Right kidney (tissue), 9 donors: ENCODE data around the gene APPL2.
A peak's percentile ranks its signal among the peaks of the same experiment; 100 is the strongest.

Source experiments
- DNase-seq: peaks from one replicate; pipeline ENCODE4 v3.0.0-alpha.2; 2016
- long read RNA-seq, 8 donors: transcript quantifications; one replicate each; lab custom pipeline, GENCODE V29; 2026

APPL2 gene
- long read RNA-seq, donor 1, transcript APPL2-201 (21 exons, 3,239 nt) = major isoform, 6 of 7 reads
- long read RNA-seq, donor 1, partial matches to known transcripts = 0 of 7 reads
- long read RNA-seq, donor 1, other reads (novel, unspliced or antisense) = 0 of 7 reads
- long read RNA-seq, donor 2, partial matches to known transcripts = 0 of 1 reads
- long read RNA-seq, donor 2, other reads (novel, unspliced or antisense) = 0 of 1 reads
- long read RNA-seq, donor 3, transcript APPL2-201 (21 exons, 3,239 nt) = major isoform, 7 of 7 reads
- long read RNA-seq, donor 3, partial matches to known transcripts = 0 of 7 reads
- long read RNA-seq, donor 3, other reads (novel, unspliced or antisense) = 0 of 7 reads
- long read RNA-seq, donor 4, partial matches to known transcripts = 5 of 10 reads
- long read RNA-seq, donor 4, other reads (novel, unspliced or antisense) = 0 of 10 reads
- long read RNA-seq, donor 5, partial matches to known transcripts = 0 of 6 reads
- long read RNA-seq, donor 5, other reads (novel, unspliced or antisense) = 0 of 6 reads
- long read RNA-seq, donor 6, transcript APPL2-201 (21 exons, 3,239 nt) = major isoform, 7 of 8 reads
- long read RNA-seq, donor 6, partial matches to known transcripts = 0 of 8 reads
- long read RNA-seq, donor 6, other reads (novel, unspliced or antisense) = 0 of 8 reads
- long read RNA-seq, donor 7, transcript APPL2-201 (21 exons, 3,239 nt) = major isoform, 7 of 7 reads
- long read RNA-seq, donor 7, partial matches to known transcripts = 0 of 7 reads
- long read RNA-seq, donor 7, other reads (novel, unspliced or antisense) = 0 of 7 reads
- long read RNA-seq, donor 8, transcript APPL2-201 (21 exons, 3,239 nt) = major isoform, 10 of 10 reads
- long read RNA-seq, donor 8, partial matches to known transcripts = 0 of 10 reads
- long read RNA-seq, donor 8, other reads (novel, unspliced or antisense) = 0 of 10 reads

DNA sequence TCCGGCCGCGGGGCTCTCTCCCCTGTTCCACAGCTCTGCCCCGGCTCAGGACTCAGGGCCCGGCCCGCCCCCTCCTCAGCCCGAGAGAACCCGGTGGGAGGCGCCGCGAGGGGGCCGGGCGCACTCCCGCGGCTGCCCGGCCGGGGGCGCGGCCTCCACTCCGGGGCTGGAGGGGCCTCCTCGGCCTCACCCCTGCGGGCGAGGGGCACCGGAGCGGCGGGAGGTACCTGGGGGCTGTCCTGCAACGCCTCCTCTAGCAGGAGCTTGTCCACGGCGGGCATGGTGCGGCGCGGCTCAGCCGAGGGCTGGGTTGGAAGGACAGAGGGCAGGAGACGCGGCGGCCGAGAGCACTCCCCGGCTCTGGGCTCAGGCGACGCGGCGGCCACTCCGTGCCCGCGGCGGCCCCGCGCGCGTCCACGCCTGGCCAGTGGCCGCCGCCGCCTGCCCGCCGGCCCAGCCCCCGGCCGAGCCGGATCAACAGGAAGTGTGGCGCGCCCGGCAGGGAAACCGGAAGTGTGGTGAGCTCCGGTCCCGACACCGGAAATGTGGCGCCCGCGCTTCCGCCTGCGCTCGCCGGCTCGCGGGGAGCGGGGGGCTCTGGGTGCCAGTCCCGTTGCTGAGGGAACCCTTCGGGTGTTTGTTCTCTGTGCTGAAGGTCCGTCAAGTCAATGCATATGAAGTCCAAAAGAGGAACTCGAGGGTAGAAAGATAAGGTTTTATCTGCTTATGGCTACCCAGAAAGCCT is at the start of gene APPL2:
TSS of gene APPL2 (minus strand) at position 443 of the 745 bp plus-strand sequence. CDS start at position 281, 162 bp downstream.
- DNase-seq = peak; percentile 95

- no peak for DNase-seq
Measured at GRCh38 chr12:105285378-105285777, 49.4 kb upstream of the APPL2 start.

GRCh38 chr12:105281694-105282049 is 45.7 kb upstream of the APPL2 start:
- no peak for DNase-seq

- DNase-seq = no peak
Measured at GRCh38 chr12:105280966-105281693, 45.2 kb upstream of the APPL2 start.

DNA sequence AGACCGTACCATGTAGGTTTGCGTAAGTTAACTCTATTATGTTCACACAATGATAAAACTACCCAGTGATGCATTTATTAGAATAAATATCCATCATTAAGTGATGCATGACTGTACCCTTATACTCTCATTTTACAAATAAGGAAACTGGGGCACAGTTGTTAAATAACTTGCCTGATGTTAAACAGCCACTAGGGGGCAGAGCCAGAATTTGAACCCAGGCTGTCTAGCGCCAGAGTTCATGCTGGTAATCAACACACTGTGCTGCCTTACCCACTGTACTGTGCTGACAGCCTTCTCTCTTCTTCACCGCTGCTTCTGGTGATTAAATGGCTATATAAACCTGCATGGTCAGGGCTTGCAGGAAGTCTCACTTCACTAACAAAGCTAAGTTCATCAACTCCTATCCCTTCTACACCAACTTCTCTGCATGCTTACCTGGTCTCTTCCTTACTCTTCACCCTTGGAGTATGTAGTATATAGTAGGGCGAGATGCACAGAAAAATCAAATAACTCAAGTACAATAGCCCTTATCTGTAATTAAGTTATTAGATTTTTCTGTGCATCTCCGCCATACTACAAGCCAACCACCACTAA is 43.6 kb upstream of the APPL2 start:
- no peak for DNase-seq

DNA sequence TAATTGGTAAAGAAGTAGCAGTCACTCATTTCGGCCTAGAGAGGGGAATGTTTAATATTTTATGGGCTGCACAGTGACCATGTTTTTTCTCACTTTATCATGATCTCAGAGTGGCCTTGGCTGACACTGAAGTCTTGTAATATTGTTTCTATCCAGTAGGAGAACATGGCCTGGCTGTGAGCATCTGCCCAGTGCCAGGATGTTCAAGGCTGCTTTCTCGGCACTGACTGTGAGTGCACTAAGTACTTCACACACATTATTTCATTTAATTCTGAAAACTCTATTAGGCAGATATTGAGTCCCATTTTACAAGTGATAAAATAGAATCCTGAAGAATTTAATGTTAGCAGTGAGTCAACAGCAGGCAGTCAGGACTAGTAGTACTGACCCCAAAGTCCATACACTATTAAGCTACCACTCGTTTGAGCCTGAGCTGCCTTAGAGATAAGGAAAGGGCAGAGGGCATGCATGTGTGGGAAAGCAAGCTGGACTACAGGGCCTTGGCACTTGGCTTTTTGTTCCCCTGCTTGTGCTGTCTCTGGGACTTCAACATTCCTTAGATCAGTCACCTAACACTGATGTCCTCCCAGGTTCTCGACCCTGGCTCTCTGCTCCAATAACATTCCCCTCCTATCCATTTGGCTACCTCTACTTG is 42.2 kb upstream of the APPL2 start:
- DNase-seq = no peak

DNA sequence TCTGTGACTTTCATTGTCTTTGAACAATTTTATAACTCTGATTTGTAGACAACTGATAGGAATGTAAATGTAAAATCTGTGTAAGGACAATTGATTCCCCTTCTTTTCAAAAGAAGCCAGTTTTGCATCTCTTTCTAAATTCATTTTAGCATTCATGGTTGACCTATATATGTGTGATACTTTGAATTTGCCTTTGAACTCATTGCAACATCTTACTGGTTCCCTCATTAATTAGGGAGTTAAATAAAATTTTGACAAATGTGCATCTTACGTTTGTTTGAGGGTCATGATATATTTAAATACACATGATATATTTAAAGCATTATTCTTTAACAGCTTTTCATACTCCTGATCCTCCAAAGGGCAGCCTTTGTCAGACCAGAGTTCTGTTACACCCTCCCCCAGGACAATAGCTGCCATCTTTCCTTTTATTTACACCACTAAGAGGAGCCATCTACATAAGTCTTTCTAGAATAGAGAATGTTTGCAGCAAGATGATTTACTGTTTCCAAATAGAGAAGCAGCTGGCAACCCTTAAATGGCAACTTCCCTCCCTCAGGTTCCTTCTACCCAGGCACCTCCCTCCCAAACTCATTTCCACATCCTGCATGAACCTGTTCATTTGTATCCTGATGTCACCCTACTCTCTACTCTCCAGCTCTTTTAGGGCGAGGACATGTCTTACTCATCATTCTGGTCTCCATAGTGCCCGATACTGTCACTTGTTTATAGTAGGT is 40.2 kb upstream of the APPL2 start:
- no peak for DNase-seq

- DNase-seq = no peak
Measured at GRCh38 chr12:105274571-105274970, 38.6 kb upstream of the APPL2 start.

DNA sequence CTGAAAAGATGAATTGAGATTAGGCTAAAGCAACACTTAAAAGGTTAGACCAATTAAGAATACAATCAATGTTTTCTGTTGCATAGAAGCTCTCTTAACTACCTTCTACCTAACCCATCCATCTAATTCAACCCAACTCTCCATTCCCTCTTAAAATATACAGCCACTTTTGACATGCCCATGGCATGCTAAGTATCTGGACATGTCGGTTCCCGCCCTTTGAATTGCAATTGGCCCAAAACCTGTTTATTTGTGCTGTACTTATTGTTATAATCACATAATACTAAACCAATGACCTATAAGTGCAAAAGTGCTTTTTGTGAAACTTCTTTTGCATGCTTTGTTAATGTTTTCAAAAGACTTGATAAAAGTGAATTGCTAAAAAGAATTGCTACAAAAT is 37.6 kb upstream of the APPL2 start:
- no peak for DNase-seq

DNA sequence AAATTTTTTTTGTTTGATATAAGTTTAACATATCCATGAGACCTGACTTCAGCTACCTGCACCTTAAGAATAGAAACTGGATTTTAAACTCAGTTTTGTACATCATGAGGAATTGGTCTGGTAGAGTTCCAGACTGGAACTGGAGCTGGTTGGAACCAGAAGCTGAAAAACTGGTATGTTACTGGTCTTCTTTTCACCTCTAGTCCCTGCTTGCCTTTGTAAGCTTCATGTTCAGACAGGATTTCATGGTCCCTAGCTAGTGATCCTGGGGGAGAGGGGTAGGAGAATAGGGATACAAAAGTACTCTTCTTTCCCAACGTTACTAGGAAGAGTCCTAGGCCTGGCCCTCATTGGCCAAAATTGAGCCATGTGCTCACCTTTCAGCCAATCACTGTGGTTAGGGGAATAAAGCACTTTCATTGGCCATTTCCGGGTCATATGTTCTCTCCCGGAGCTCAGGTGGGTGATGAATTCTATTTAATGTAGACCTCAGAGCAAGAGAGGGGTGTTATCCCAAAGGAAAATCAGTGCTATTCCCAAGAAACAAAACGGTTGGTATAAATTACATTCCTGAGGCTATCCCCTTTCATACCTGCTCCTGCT is 36.9 kb upstream of the APPL2 start:
- no peak for DNase-seq

GRCh38 chr12:105272152-105272551 is 36.2 kb upstream of the APPL2 start:
- no peak for DNase-seq

DNA sequence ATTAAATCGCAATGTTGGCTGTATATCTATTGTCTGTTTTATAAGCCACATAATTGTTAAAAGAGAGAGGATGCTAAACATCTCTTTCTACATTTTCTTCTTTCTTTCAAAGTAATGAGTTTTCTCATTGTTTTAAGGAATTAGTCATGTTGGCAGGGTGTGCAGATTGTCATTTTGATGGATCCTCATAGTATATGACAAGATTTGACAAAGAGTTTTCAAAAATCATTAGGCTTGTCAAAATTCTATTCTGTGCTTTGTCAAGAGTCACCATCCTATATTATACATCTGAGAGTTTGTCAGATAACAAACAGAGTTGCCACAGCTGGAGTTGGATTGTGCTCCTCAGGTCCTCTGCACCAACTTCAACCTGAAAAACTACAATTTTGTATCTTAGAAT is 35.4 kb upstream of the APPL2 start:
- DNase-seq = no peak

DNA sequence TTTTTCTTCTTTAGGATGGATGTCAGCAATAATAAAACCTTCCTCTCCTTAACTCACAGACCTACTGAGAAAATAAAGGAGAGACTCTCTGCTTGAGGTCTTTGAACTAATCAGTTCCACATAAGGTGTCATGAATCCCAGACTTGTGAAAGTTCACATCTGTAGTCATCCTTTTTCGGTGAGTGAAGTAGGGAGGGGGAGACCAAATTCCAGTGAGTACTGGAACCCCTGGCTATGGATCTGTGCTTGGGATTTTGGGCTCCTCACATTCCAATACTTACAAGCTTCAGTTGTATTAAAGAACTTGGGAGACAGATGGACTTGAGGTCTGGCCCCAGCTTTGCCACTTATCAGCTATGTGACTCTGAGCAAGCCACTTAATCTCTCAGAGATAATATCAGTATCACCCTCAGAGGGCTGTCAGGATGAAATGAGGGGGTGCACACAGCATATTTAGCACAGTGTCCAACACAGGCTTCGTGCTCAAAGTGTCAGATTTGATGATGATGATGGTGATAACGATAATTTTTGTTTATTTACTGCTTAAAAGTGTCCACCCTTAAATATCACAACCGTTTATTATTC is 34.8 kb upstream of the APPL2 start:
- no peak for DNase-seq

GRCh38 chr12:105267711-105268110 is 31.7 kb upstream of the APPL2 start:
- no peak for DNase-seq

DNA sequence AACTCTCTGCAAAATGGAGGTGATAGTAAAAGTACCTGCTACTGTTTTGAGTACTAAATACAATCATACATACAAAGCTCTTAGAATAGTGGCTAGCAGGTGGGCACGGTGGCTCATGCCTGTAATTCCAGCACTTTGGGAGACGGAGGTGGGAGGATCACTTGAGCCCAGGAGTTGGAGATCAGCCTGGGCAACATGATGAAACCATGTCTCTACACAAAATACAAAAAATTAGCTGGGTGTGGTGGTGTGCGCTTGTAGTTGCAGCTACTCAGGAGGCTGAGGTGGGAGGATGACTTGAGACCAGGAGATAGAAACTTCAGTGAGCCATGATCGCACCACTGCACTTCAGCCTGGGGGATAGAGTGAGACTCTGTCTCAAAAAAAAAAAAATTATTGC is 28.8 kb upstream of the APPL2 start:
- DNase-seq = no peak

GRCh38 chr12:105262461-105263184 is 26.6 kb upstream of the APPL2 start:
- no peak for DNase-seq

- no peak for DNase-seq
Measured at GRCh38 chr12:105261010-105261409, 25.0 kb upstream of the APPL2 start.

GRCh38 chr12:105259226-105259625 is 23.3 kb upstream of the APPL2 start:
- no peak for DNase-seq

- DNase-seq = no peak
Measured at GRCh38 chr12:105257321-105257728, 21.4 kb upstream of the APPL2 start.
